ENCODE results near the gene GTF3C1. TPM values are rescaled to one million over a fixed set of nuclear protein-coding genes. Genes with fewer than 3 reads are reported as not detected.

GTF3C1 gene
- total RNA-seq, 1 experiment from 2014 or later = 38.1 TPM

- no peak overlapping the region for H3K27ac Mint-ChIP-seq (ENCODE audit: low read depth, unreplicated experiment)
- H3K4me3 Mint-ChIP-seq (ENCODE audit: unreplicated experiment) = no peak overlapping the region
- H3K4me1 Mint-ChIP-seq (ENCODE audit: insufficient read depth, unreplicated experiment) = no peaks in the 10 kb centered on the region
- BruUV-seq (replicated peaks) = no TSS peak
- no peak for DNase-seq (ENCODE audit: unreplicated experiment)
- no peaks in the 10 kb centered on the region for H3K27me3 Mint-ChIP-seq (ENCODE audit: insufficient read depth, unreplicated experiment)
- peaks cover 82% of the 10 kb centered on the region for H3K36me3 Mint-ChIP-seq (ENCODE audit: insufficient read depth, unreplicated experiment)
- TF ChIP-seq CTCF (IDR thresholded peaks at IDR 0.05; ENCODE audit: unreplicated experiment) = no peak
- ChIA-PET CTCF (no interaction called here), POLR2A (no interaction called here)
- no peaks in the 10 kb centered on the region for H3K9me3 Mint-ChIP-seq (ENCODE audit: unreplicated experiment)
- intact Hi-C loops (cut with micrococcal nuclease) = no loop called here
These were observed 63.4 kb downstream of the GTF3C1 start for GRCh38 chr16:27486344-27486743.

GRCh38 chr16:27485811-27486210, 63.9 kb downstream of the GTF3C1 start:
- Mint-ChIP-seq H3K9me3 (ENCODE audit: unreplicated experiment) (no peaks in the 10 kb centered on the region), H3K27ac (ENCODE audit: low read depth, unreplicated experiment) (no peak overlapping the region), H3K27me3 (ENCODE audit: insufficient read depth, unreplicated experiment) (no peaks in the 10 kb centered on the region), H3K4me3 (ENCODE audit: unreplicated experiment) (no peak overlapping the region), H3K36me3 (ENCODE audit: insufficient read depth, unreplicated experiment) (peaks cover 83% of the 10 kb centered on the region), H3K4me1 (ENCODE audit: insufficient read depth, unreplicated experiment) (no peaks in the 10 kb centered on the region)
- TF ChIP-seq CTCF (IDR thresholded peaks at IDR 0.05; ENCODE audit: unreplicated experiment) = no peak
- no TSS peak for BruUV-seq (replicated peaks)
- intact Hi-C loops (cut with micrococcal nuclease) = no loop called here
- DNase-seq (ENCODE audit: unreplicated experiment) = no peak
- POLR2A ChIA-PET = no interaction called here
- CTCF ChIA-PET = interaction anchor here (1.4 kb wide), 1 partner anchor 11 kb away, joined by 3 read pairs; no protein-coding TSS in a partner anchor

- H3K4me3 Mint-ChIP-seq (ENCODE audit: unreplicated experiment) = no peak overlapping the region
- H3K36me3 Mint-ChIP-seq (ENCODE audit: insufficient read depth, unreplicated experiment) = peaks cover 83% of the 10 kb centered on the region
- H3K27ac Mint-ChIP-seq (ENCODE audit: low read depth, unreplicated experiment) = no peak overlapping the region
- no TSS peak for BruUV-seq (replicated peaks)
- CTCF ChIA-PET = interaction anchor here (1.4 kb wide), 1 partner anchor 12 kb away, joined by 3 read pairs; no protein-coding TSS in a partner anchor
- intact Hi-C loops (cut with micrococcal nuclease) = no loop called here
- DNase-seq (ENCODE audit: unreplicated experiment) = no peak
- POLR2A ChIA-PET = interaction anchor here (0.7 kb wide), 1 partner anchor 53 kb away, joined by 3 read pairs; no protein-coding TSS in a partner anchor
- H3K9me3 Mint-ChIP-seq (ENCODE audit: unreplicated experiment) = no peaks in the 10 kb centered on the region
- no peak for TF ChIP-seq CTCF (IDR thresholded peaks at IDR 0.05; ENCODE audit: unreplicated experiment)
- H3K27me3 Mint-ChIP-seq (ENCODE audit: insufficient read depth, unreplicated experiment) = no peaks in the 10 kb centered on the region
- no peaks in the 10 kb centered on the region for H3K4me1 Mint-ChIP-seq (ENCODE audit: insufficient read depth, unreplicated experiment)
These were observed 64.6 kb downstream of the GTF3C1 start for GRCh38 chr16:27485126-27485525.

- Mint-ChIP-seq H3K4me3 (ENCODE audit: unreplicated experiment) (no peak overlapping the region), H3K36me3 (ENCODE audit: insufficient read depth, unreplicated experiment) (peaks cover 82% of the 10 kb centered on the region), H3K4me1 (ENCODE audit: insufficient read depth, unreplicated experiment) (no peaks in the 10 kb centered on the region), H3K27me3 (ENCODE audit: insufficient read depth, unreplicated experiment) (no peaks in the 10 kb centered on the region), H3K27ac (ENCODE audit: low read depth, unreplicated experiment) (no peak overlapping the region), H3K9me3 (ENCODE audit: unreplicated experiment) (no peaks in the 10 kb centered on the region)
- no peak for TF ChIP-seq CTCF (IDR thresholded peaks at IDR 0.05; ENCODE audit: unreplicated experiment)
- no peak for DNase-seq (ENCODE audit: unreplicated experiment)
- intact Hi-C loops (cut with micrococcal nuclease) = no loop called here
- no TSS peak for BruUV-seq (replicated peaks)
- CTCF ChIA-PET = interaction anchor here (0.6 to 1.2 kb wide), 2 partner anchors 11 to 38 kb away, joined by 3 to 4 read pairs; no protein-coding TSS in a partner anchor
- POLR2A ChIA-PET = interaction anchor here (1.2 kb wide), 1 partner anchor 16 kb away, joined by 3 read pairs; no protein-coding TSS in a partner anchor
These were observed 66.1 kb downstream of the GTF3C1 start for GRCh38 chr16:27483624-27484023.

Data from MCF 10A (cell line).